Measurements from ENCODE around the gene DIDO1. TPM values are rescaled to one million over a fixed set of nuclear protein-coding genes. Genes with fewer than 3 reads are reported as not detected.
A peak's percentile ranks its signal among the peaks of the same experiment; 100 is the strongest.

The DIDO1 gene
- total and polyA plus RNA-seq, 2 donors (not counting 1 experiment from before 2014, with no cell fraction given) = 25.9 to 33.2 TPM

GRCh38 chr20:62935968-62936585, 9.8 kb upstream of the DIDO1 start:
- Histone ChIP-seq H3K27me3 (ENCODE audit: control insufficient read depth, insufficient read depth, low read length) (no peaks in the 10 kb centered on the region), H3K27ac (ENCODE audit: insufficient read depth, low read length) (no peak overlapping the region), H3K79me2 (ENCODE audit: control insufficient read depth, insufficient read depth, low read length) (peaks cover 91% of the 10 kb centered on the region), H3K9ac (ENCODE audit: insufficient read depth, low read length) (no peak overlapping the region), H3K4me3 (replicated peaks in 1 of 4; ENCODE audit: control extremely low read depth in 1 of 4, insufficient read depth in 1 of 4, low read depth in 3 of 4, low read length in 4 of 4) (peak overlapping the region in 2 of 4 experiments; percentile 96 to 98), H3K36me3 (ENCODE audit: control insufficient read depth, insufficient read depth, low read length) (peaks cover 4% of the 10 kb centered on the region), H4K20me1 (ENCODE audit: control insufficient read depth, extremely low read depth, insufficient read depth, low read length) (no peaks in the 10 kb centered on the region), H3K9me3 (ENCODE audit: control insufficient read depth, insufficient read depth, low read depth, low read length) (no peaks in the 10 kb centered on the region), H3K4me1 (ENCODE audit: control insufficient read depth, extremely low read depth, insufficient read depth, low read length) (peaks cover 4% of the 10 kb centered on the region), H2AFZ (ENCODE audit: low read length) (no peak overlapping the region), H3K4me2 (ENCODE audit: extremely low read depth, insufficient read depth, low read length) (peak overlapping the region; percentile 36)
- DNase-seq (ENCODE audit: low read depth in 2 of 2) = no peak
- no peak for TF ChIP-seq EZH2 (IDR thresholded peaks at IDR 0.05; ENCODE audit: low read length, missing control alignments)
- TF ChIP-seq CTCF (conservative IDR thresholded peaks at IDR 0.05 in 1 of 2, IDR thresholded peaks at IDR 0.05 in 1 of 2; ENCODE audit: low read depth in 1 of 2, low read length in 2 of 2) = no peak

- Histone ChIP-seq H3K36me3 (ENCODE audit: control insufficient read depth, insufficient read depth, low read length) (peaks cover 4% of the 10 kb centered on the region), H3K27me3 (ENCODE audit: control insufficient read depth, insufficient read depth, low read length) (no peaks in the 10 kb centered on the region), H4K20me1 (ENCODE audit: control insufficient read depth, extremely low read depth, insufficient read depth, low read length) (no peaks in the 10 kb centered on the region), H3K79me2 (ENCODE audit: control insufficient read depth, insufficient read depth, low read length) (peaks cover 91% of the 10 kb centered on the region), H3K4me1 (ENCODE audit: control insufficient read depth, extremely low read depth, insufficient read depth, low read length) (peaks cover 4% of the 10 kb centered on the region), H3K4me3 (replicated peaks in 1 of 4; ENCODE audit: control extremely low read depth in 1 of 4, insufficient read depth in 1 of 4, low read depth in 3 of 4, low read length in 4 of 4) (peak overlapping the region in 1 of 4 experiments; percentile 98), H3K4me2 (ENCODE audit: extremely low read depth, insufficient read depth, low read length) (no peak overlapping the region), H3K27ac (ENCODE audit: insufficient read depth, low read length) (no peak overlapping the region), H3K9ac (ENCODE audit: insufficient read depth, low read length) (no peak overlapping the region), H2AFZ (ENCODE audit: low read length) (no peak overlapping the region), H3K9me3 (ENCODE audit: control insufficient read depth, insufficient read depth, low read depth, low read length) (no peaks in the 10 kb centered on the region)
- DNase-seq (ENCODE audit: low read depth in 2 of 2) = no peak
- no peak for TF ChIP-seq EZH2 (IDR thresholded peaks at IDR 0.05; ENCODE audit: low read length, missing control alignments)
These were observed 9.1 kb upstream of the DIDO1 start for GRCh38 chr20:62935204-62935967.

GRCh38 chr20:62933966-62934365, 7.7 kb upstream of the DIDO1 start:
- no peaks in the 10 kb centered on the region for H3K27me3 ChIP-seq (ENCODE audit: control insufficient read depth, insufficient read depth, low read length)
- no peak overlapping the region for H3K4me3 ChIP-seq (replicated peaks in 1 of 4; ENCODE audit: control extremely low read depth in 1 of 4, insufficient read depth in 1 of 4, low read depth in 3 of 4, low read length in 4 of 4)
- no peaks in the 10 kb centered on the region for H4K20me1 ChIP-seq (ENCODE audit: control insufficient read depth, extremely low read depth, insufficient read depth, low read length)
- TF ChIP-seq CTCF (conservative IDR thresholded peaks at IDR 0.05 in 1 of 2, IDR thresholded peaks at IDR 0.05 in 1 of 2; ENCODE audit: low read depth in 1 of 2, low read length in 2 of 2) (no peak), EZH2 (IDR thresholded peaks at IDR 0.05; ENCODE audit: low read length, missing control alignments) (no peak)
- H3K79me2 ChIP-seq (ENCODE audit: control insufficient read depth, insufficient read depth, low read length) = peaks cover 90% of the 10 kb centered on the region
- H2AFZ ChIP-seq (ENCODE audit: low read length) = no peak overlapping the region
- H3K36me3 ChIP-seq (ENCODE audit: control insufficient read depth, insufficient read depth, low read length) = peaks cover 4% of the 10 kb centered on the region
- no peak overlapping the region for H3K4me2 ChIP-seq (ENCODE audit: extremely low read depth, insufficient read depth, low read length)
- H3K4me1 ChIP-seq (ENCODE audit: control insufficient read depth, extremely low read depth, insufficient read depth, low read length) = no peaks in the 10 kb centered on the region
- no peaks in the 10 kb centered on the region for H3K9me3 ChIP-seq (ENCODE audit: control insufficient read depth, insufficient read depth, low read depth, low read length)
- no peak overlapping the region for H3K27ac ChIP-seq (ENCODE audit: insufficient read depth, low read length)
- H3K9ac ChIP-seq (ENCODE audit: insufficient read depth, low read length) = no peak overlapping the region
- DNase-seq (ENCODE audit: low read depth in 2 of 2) = no peak
